ENCODE measurements around the gene OR2B2.

The OR2B2 gene

GRCh38 chr6:27866357-27867050 is 45.7 kb downstream of the OR2B2 start:
- DNase-seq, result peak; percentile 51 to 65

GRCh38 chr6:27865850-27866356 is 46.3 kb downstream of the OR2B2 start:
- DNase-seq, result peak in 1 of 2 donors; percentile 55

GRCh38 chr6:27864906-27865849 is 47.0 kb downstream of the OR2B2 start:
- DNase-seq, result peak; percentile 65 to 73

GRCh38 chr6:27863962-27864905 is 48.0 kb downstream of the OR2B2 start:
- DNase-seq, result peak in 1 of 2 donors; percentile 29

GRCh38 chr6:27862396-27863066 is 49.7 kb downstream of the OR2B2 start:
- DNase-seq, result no peak

- no peak for DNase-seq
These were observed 50.3 kb downstream of the OR2B2 start for GRCh38 chr6:27861861-27862260.

- no peak for DNase-seq
These were observed 50.8 kb downstream of the OR2B2 start for GRCh38 chr6:27861276-27861840.

All from stimulated activated CD4-positive, alpha-beta T cell treated with anti-CD3 and anti-CD28 coated beads, Interleukin-2, amount 100 ng/mL, for 48 hours (primary cell).